Karpas-422 (cell line): ENCODE results near the gene PADI6. TPM values are rescaled to one million over a fixed set of nuclear protein-coding genes. Genes with fewer than 3 reads are reported as not detected.

Experiments used
- DNase-seq: peaks from one replicate; pipeline ENCODE4 v3.0.0-alpha.2; 2015
- H2AFZ ChIP-seq: fragments of 200-600 bp; sonication (generic); 2 replicates; pipeline ENCODE4 v1.6.1; 2014; ENCODE audit warnings: antibody characterized with exemption, low read length, mixed read lengths
- H3K27ac ChIP-seq: fragments of 200-600 bp; sonication (generic); 2 replicates; pipeline ENCODE4 v1.5.1; 2014; ENCODE audit warnings: mild to moderate bottlenecking, low read length, moderate library complexity
- H3K27me3 ChIP-seq: fragments of 200-600 bp; sonication (generic); 2 replicates; pipeline ENCODE4 v1.6.1; 2014; ENCODE audit warnings: low read length, mixed read lengths
- H3K36me3 ChIP-seq: fragments of 200-600 bp; sonication (generic); 2 replicates; pipeline ENCODE4 v1.6.1; 2014; ENCODE audit warnings: low read length, mixed read lengths; ENCODE audit not compliant: insufficient read depth
- H3K4me1 ChIP-seq: fragments of 200-600 bp; sonication (generic); 2 replicates; pipeline ENCODE4 v1.6.1; 2014; ENCODE audit warnings: mild to moderate bottlenecking, low read length, mixed read lengths
- H3K4me2 ChIP-seq: fragments of 200-600 bp; sonication (generic); 2 replicates; pipeline ENCODE4 v1.6.1; 2014; ENCODE audit warnings: low read length, low read depth, mild to moderate bottlenecking; ENCODE audit not compliant: poor library complexity, severe bottlenecking
- H3K4me3 ChIP-seq: fragments of 200-600 bp; sonication (generic); 2 replicates; pipeline ENCODE4 v1.5.1; 2014; ENCODE audit warnings: mild to moderate bottlenecking, antibody characterized with exemption, low read length, mixed read lengths
- H3K79me2 ChIP-seq: fragments of 200-600 bp; sonication (generic); 2 replicates; pipeline ENCODE4 v1.6.1; 2014; ENCODE audit warnings: mild to moderate bottlenecking, low read length, mixed read lengths
- H3K9ac ChIP-seq: fragments of 200-600 bp; sonication (generic); 2 replicates; pipeline ENCODE4 v1.6.0; 2014; ENCODE audit warnings: low read length
- H3K9me2 ChIP-seq: fragments of 200-600 bp; sonication (generic), shearing (Covaris generic); replicated peaks from 2 replicates; pipeline ENCODE4 v1.6.0; 2014; ENCODE audit warnings: mild to moderate bottlenecking, low read length, moderate library complexity; ENCODE audit not compliant: insufficient read depth
- H3K9me3 ChIP-seq: fragments of 300-700, 200-600 bp; sonication (generic); 2 replicates; pipeline ENCODE4 v1.6.1; 2014; ENCODE audit warnings: low read length, mixed read lengths
- H4K20me1 ChIP-seq: fragments of 200-600 bp; sonication (generic); 2 replicates; pipeline ENCODE4 v1.6.1; 2014; ENCODE audit warnings: mild to moderate bottlenecking, antibody characterized with exemption, low read length, low read depth; ENCODE audit not compliant: insufficient read depth
- total RNA-seq: library from RNA; depleted of rRNA; stranded (reverse); fragments of >200 nt; shearing (Covaris generic); gene quantifications from 2 replicates; pipeline ENCODE4 v1.2.3, GENCODE V29; 2014; ENCODE audit warnings: low replicate concordance

Gene PADI6
- total RNA-seq, 1 experiment from 2014 or later, result not detected

DNA sequence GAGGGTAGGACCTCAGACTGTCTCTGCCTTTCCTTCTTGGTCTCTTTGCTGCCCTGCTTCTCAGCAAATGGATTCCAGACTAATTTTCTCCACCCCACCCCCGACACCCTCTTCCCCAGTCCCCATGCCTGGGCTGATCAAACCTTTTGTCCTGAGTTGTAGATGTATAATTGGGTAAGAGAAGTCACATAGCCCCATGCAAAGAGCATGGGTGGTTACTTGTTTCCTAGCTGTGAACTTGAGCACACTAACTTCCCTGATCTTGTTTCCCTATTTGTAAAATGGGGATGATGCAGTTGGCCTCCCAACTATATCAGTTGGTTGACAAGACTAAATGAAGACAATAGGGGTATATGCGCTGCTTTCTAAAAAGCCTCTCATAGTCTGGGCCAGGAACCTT lies 9.2 kb downstream of the PADI6 start:
- no peaks in the 10 kb centered on the region for H3K9me3 ChIP-seq
- no peaks in the 10 kb centered on the region for H3K36me3 ChIP-seq

DNA sequence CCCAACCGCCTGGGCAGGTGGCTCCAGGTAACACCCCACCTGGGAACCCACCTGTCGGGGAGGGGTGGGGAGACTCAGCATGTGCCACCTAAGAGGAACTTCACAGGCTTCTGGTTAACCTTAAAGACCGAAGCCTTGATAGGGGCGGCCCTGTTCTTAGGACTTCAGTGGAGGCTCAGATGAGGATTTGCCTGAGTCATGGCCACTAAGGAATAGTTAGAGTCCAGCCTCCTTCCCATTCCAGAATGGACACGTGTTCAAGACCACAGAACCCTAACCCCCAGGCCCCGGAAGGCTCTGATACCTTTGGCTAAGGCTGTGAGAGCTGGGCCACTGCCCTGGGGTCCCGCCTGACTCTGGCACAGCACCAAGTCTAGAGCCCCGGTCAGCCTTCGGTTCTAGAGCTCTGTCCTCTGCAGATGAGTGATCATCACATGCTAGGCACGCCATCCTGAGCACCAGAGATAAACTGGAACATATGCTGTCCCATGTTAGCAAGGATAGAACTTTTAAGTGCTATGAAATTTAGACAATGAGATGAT lies 20.3 kb downstream of the PADI6 start:
- Histone ChIP-seq H3K4me2 (no peak overlapping the region), H3K27ac (no peak overlapping the region), H3K9me3 (no peaks in the 10 kb centered on the region), H4K20me1 (no peaks in the 10 kb centered on the region), H3K36me3 (no peaks in the 10 kb centered on the region), H3K27me3 (no peaks in the 10 kb centered on the region), H3K79me2 (no peaks in the 10 kb centered on the region), H3K9me2 (no peaks in the 10 kb centered on the region), H3K4me1 (no peaks in the 10 kb centered on the region), H3K9ac (no peak overlapping the region), H2AFZ (no peak overlapping the region), H3K4me3 (no peak overlapping the region)
- DNase-seq, result no peak

More for the DNA sequence above, 9.2 kb downstream of the PADI6 start:
- Histone ChIP-seq H3K9me2 (no peaks in the 10 kb centered on the region), H4K20me1 (no peaks in the 10 kb centered on the region), H3K27me3 (no peaks in the 10 kb centered on the region), H3K4me2 (no peak overlapping the region), H3K4me3 (no peak overlapping the region), H3K9ac (no peak overlapping the region), H3K27ac (no peak overlapping the region), H2AFZ (no peak overlapping the region), H3K4me1 (no peaks in the 10 kb centered on the region), H3K79me2 (no peaks in the 10 kb centered on the region)
- no peak for DNase-seq

GRCh38 chr1:17393230-17393629 lies 21.2 kb downstream of the PADI6 start:
- Histone ChIP-seq H3K36me3 (no peaks in the 10 kb centered on the region), H2AFZ (no peak overlapping the region), H3K4me3 (no peak overlapping the region), H3K4me1 (no peaks in the 10 kb centered on the region), H3K27me3 (no peaks in the 10 kb centered on the region), H3K27ac (no peak overlapping the region), H3K79me2 (no peaks in the 10 kb centered on the region), H3K9ac (no peak overlapping the region), H3K4me2 (no peak overlapping the region), H3K9me3 (no peaks in the 10 kb centered on the region), H4K20me1 (no peaks in the 10 kb centered on the region), H3K9me2 (no peaks in the 10 kb centered on the region)
- no peak for DNase-seq

- DNase-seq, result no peak
- Histone ChIP-seq H3K9ac (no peak overlapping the region), H3K9me2 (no peaks in the 10 kb centered on the region), H3K79me2 (no peaks in the 10 kb centered on the region), H3K4me2 (no peak overlapping the region), H3K27me3 (no peaks in the 10 kb centered on the region), H3K9me3 (no peaks in the 10 kb centered on the region), H3K27ac (no peak overlapping the region), H2AFZ (no peak overlapping the region), H3K4me3 (no peak overlapping the region), H3K4me1 (no peaks in the 10 kb centered on the region), H4K20me1 (peaks cover 4% of the 10 kb centered on the region; the same call in 1 of the 2 replicates), H3K36me3 (no peaks in the 10 kb centered on the region)
Observed at GRCh38 chr1:17397910-17398695, 26.1 kb downstream of the PADI6 start.

- Histone ChIP-seq H3K4me3 (no peak overlapping the region), H3K27ac (no peak overlapping the region), H3K9me3 (no peaks in the 10 kb centered on the region), H3K4me2 (no peak overlapping the region), H2AFZ (no peak overlapping the region), H3K9me2 (no peaks in the 10 kb centered on the region), H3K27me3 (no peaks in the 10 kb centered on the region), H3K4me1 (no peaks in the 10 kb centered on the region), H3K36me3 (no peaks in the 10 kb centered on the region), H3K79me2 (no peaks in the 10 kb centered on the region), H3K9ac (no peak overlapping the region), H4K20me1 (peaks cover 10% of the 10 kb centered on the region; the same call in 1 of the 2 replicates)
- no peak for DNase-seq
Observed at GRCh38 chr1:17400725-17401341, 28.8 kb downstream of the PADI6 start.

DNA sequence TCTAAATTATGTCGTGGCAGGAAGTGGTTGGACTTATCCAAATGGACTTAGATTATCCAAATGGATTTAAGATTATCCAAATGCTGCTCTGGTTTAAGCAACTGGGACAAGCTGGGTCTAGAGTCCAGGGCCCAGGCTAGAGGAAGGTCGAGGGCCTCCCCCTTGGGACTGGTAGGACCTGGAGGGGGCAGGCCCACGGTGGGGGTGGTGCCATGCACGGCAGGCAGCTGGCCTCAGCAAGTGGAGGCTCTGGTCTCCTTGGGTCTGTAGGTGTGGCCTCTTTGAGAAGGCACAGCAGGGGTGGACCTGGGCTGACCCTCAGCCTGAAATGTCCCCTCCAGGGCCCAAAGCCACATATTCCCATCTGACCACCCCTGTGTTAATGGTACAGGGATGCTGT lies 29.8 kb downstream of the PADI6 start:
- DNase-seq, result no peak
- Histone ChIP-seq H3K9me2 (no peaks in the 10 kb centered on the region), H3K9me3 (no peaks in the 10 kb centered on the region), H3K4me1 (no peaks in the 10 kb centered on the region), H3K79me2 (no peaks in the 10 kb centered on the region), H4K20me1 (peaks cover 13% of the 10 kb centered on the region; the same call in 1 of the 2 replicates), H3K4me3 (no peak overlapping the region), H3K27ac (no peak overlapping the region), H3K4me2 (no peak overlapping the region), H3K36me3 (no peaks in the 10 kb centered on the region), H2AFZ (no peak overlapping the region), H3K9ac (no peak overlapping the region), H3K27me3 (no peaks in the 10 kb centered on the region)

DNA sequence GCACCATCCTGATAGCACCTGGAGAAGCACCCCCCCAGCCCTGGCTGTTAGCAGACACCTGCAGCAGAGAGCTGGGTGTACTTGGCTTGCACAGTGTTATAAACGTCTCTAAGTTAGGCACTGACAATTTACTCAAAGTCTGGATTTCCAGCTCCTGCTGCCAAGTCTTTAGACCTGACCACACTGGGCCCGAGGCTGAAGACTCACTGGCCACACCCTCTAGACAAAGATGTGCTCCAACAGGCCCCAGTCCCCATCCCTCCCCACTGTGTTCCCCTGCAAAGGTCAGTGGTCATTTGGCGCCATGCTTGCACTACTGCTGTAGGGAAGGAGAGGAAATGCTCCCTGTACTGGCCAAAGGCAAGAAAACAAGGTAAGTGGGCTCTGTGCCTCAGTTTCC lies 31.1 kb downstream of the PADI6 start:
- no peak overlapping the region for H3K4me2 ChIP-seq
- peaks cover 17% of the 10 kb centered on the region; the same call in 1 of the 2 replicates for H4K20me1 ChIP-seq
- H3K36me3 ChIP-seq, result 0 out of 2 replicates have a peak, but pooled peaks cover under 1% of the 10 kb centered on the region
- H3K9me2 ChIP-seq, result no peaks in the 10 kb centered on the region
- H3K79me2 ChIP-seq, result no peaks in the 10 kb centered on the region
- DNase-seq, result no peak
- no peak overlapping the region for H3K4me3 ChIP-seq
- no peaks in the 10 kb centered on the region for H3K9me3 ChIP-seq
- H3K4me1 ChIP-seq, result no peaks in the 10 kb centered on the region
- no peaks in the 10 kb centered on the region for H3K27me3 ChIP-seq
- H2AFZ ChIP-seq, result no peak overlapping the region
- no peak overlapping the region for H3K9ac ChIP-seq
- no peak overlapping the region for H3K27ac ChIP-seq

DNA sequence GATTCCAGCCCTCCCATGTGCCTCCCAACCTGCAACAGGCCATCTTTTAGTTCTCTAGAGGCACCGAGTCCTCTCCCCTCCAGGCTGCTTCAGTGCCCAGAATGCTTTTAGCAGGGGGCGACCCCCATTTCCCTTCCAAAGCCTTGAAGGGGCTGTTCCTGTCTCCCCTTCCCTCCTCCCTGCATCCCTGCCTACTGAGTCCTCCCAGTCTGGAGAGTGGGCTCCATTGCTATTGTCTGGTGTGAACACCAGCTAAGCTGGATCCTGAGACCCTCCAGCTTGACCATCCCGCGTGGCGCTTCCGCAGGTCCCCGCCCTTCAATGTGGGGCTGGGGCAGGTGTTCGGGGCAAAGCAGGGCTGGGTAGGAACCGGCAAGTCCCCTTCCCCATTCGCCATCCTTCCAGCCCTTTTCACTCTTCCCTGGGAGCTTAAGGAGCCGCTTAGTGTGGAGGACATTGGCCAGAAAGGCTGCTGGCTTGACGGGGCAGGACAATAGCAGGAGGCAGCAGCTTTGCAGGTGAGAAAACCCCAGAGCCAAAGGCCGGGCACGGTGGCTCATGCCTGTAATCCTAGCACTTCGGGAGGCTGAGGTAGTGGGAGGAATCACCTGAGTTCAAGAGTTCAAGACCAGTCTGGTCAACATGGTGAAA lies 32.2 kb downstream of the PADI6 start:
- Histone ChIP-seq H3K27ac (no peak overlapping the region), H3K79me2 (no peaks in the 10 kb centered on the region), H3K9me2 (no peaks in the 10 kb centered on the region), H3K4me1 (no peaks in the 10 kb centered on the region), H4K20me1 (peaks cover 22% of the 10 kb centered on the region; the same call in 1 of the 2 replicates), H3K9ac (no peak overlapping the region), H3K9me3 (no peaks in the 10 kb centered on the region), H3K36me3 (peaks cover 8% of the 10 kb centered on the region), H3K4me3 (no peak overlapping the region), H3K4me2 (no peak overlapping the region), H3K27me3 (no peaks in the 10 kb centered on the region), H2AFZ (no peak overlapping the region)
- DNase-seq, result no peak
